HCT116 (cell line): ENCODE results near the gene BST2. TPM values are rescaled to one million over a fixed set of nuclear protein-coding genes. Genes with fewer than 3 reads are reported as not detected.

Experiments
- ATAC-seq: fragments of 200-7000 bp; cut with Tn5 transposase; 2 replicates; pipeline ENCODE4 v1.9.1; 2020; ENCODE audit warnings: mild to moderate bottlenecking, moderate library complexity
- BruUV-seq: library from RNA; stranded (reverse); fragments of 400-500 nt; replicated peaks from 2 replicates; lab custom pipeline; 2021; lab: Mats Ljungman, UMichigan
- CTCF ChIA-PET: fragments of 300-600 bp; sonication (Branson Sonifier 250); formaldehyde crosslinking; loops from one replicate; lab custom pipeline; 2021; ENCODE audit warnings: antibody characterized with exemption; lab: Charles Lee
- POLR2A ChIA-PET: fragments of 300-600, 350-600 bp; sonication (Branson Sonifier 250); formaldehyde crosslinking; loops from one replicate; lab custom pipeline; 2021; ENCODE audit warnings: antibody characterized with exemption; lab: Charles Lee
- RAD21 ChIA-PET, 2 experiments: fragments of 300-600 bp; sonication (Branson Sonifier 250); formaldehyde crosslinking; loops; one replicate each; lab custom pipeline; 2023; ENCODE audit warnings: low total read pairs in 2 of 2; ENCODE audit not compliant: uncharacterized antibody in 2 of 2, unreplicated experiment in 2 of 2, low non-redundant PET in 1 of 2; lab: Charles Lee
- DNase-seq: peaks from one replicate; pipeline ENCODE4 v3.0.0-alpha.2; 2010; ENCODE audit warnings: low read depth, low spot score
- H2AFZ ChIP-seq: fragments of 200-600 bp; shearing (Covaris generic), sonication (generic); 2 replicates; pipeline ENCODE4 v1.6.1; 2017; ENCODE audit warnings: low read depth, mixed run types, mixed read lengths, antibody characterized with exemption, low read length; ENCODE audit not compliant: poor library complexity, severe bottlenecking
- H3K27ac ChIP-seq: 2 replicates; pipeline ENCODE4 v1.5.1; 2012; ENCODE audit warnings: low read depth, low read length
- H3K27me3 ChIP-seq: fragments of 200-600 bp; sonication (generic); 2 replicates; pipeline ENCODE4 v1.6.1; 2016; ENCODE audit warnings: mixed run types, low read length, mixed read lengths; ENCODE audit not compliant: insufficient read depth
- H3K36me3 ChIP-seq, 2 experiments: fragments of 200-500 bp in 1 of 2; fragments of 200-600 bp in 1 of 2; sonication (Bioruptor generic) in 1 of 2; sonication (generic) in 1 of 2; 2 replicates each; pipeline versions ENCODE4 v1.5.1 to v1.6.1; 2014 to 2016; ENCODE audit warnings: low read length in 2 of 2, inconsistent platforms in 1 of 2, mixed read lengths in 1 of 2, mixed run types in 1 of 2; ENCODE audit not compliant: insufficient read depth in 2 of 2, control insufficient read depth in 1 of 2
- H3K4me1 ChIP-seq, 2 experiments: fragments of 200-600 bp in 1 of 2; sonication (generic) in 1 of 2; 2 replicates each; pipeline versions ENCODE4 v1.5.1 to v1.6.1; 2012 to 2017; ENCODE audit warnings: low read length in 2 of 2, inconsistent platforms in 1 of 2, mild to moderate bottlenecking in 1 of 2, mixed read lengths in 1 of 2, mixed run types in 1 of 2, moderate library complexity in 1 of 2; ENCODE audit not compliant: insufficient read depth in 2 of 2, control insufficient read depth in 1 of 2
- H3K4me2 ChIP-seq: fragments of 200-600 bp; sonication (generic); 2 replicates; pipeline ENCODE4 v1.6.1; 2017; ENCODE audit warnings: mixed run types, low read length, mixed read lengths
- H3K4me3 ChIP-seq, 2 experiments: fragments of 200-600 bp in 1 of 2; sonication (generic) in 1 of 2; replicated peaks in 1 of 2; 2 replicates each; pipeline ENCODE4 v1.5.1; 2011 to 2016; ENCODE audit warnings: low read length in 2 of 2, control low read depth in 1 of 2, low read depth in 1 of 2, mild to moderate bottlenecking in 1 of 2, mixed read lengths in 1 of 2, mixed run types in 1 of 2
- H3K79me2 ChIP-seq: fragments of 200-600 bp; sonication (generic); 2 replicates; pipeline ENCODE4 v1.6.1; 2017; ENCODE audit warnings: mild to moderate bottlenecking, mixed run types, low read length, moderate library complexity, mixed read lengths; ENCODE audit not compliant: insufficient read depth
- H3K9ac ChIP-seq: fragments of 200-600 bp; sonication (generic); 2 replicates; pipeline ENCODE4 v1.6.1; 2016; ENCODE audit warnings: low read length, mixed read lengths
- H3K9me2 ChIP-seq: fragments of 200-600 bp; sonication (generic), shearing (Covaris generic); 2 replicates; pipeline ENCODE4 v1.6.1; 2017; ENCODE audit warnings: mixed run types, mild to moderate bottlenecking, moderate library complexity; ENCODE audit not compliant: insufficient read depth
- H3K9me3 ChIP-seq, 2 experiments: fragments of 200-500 bp in 1 of 2; fragments of 200-600 bp in 1 of 2; sonication (Bioruptor generic) in 1 of 2; sonication (generic) in 1 of 2; 2 replicates each; pipeline ENCODE4 v1.6.1; 2014 to 2017; ENCODE audit warnings: low read length in 2 of 2, mixed read lengths in 2 of 2, inconsistent platforms in 1 of 2, low read depth in 1 of 2, mild to moderate bottlenecking in 1 of 2, mixed run types in 1 of 2, moderate library complexity in 1 of 2; ENCODE audit not compliant: control insufficient read depth in 1 of 2, insufficient read depth in 1 of 2
- H4K20me1 ChIP-seq: fragments of 200-600 bp; sonication (generic), shearing (Covaris generic); 2 replicates; pipeline ENCODE4 v1.6.1; 2017; ENCODE audit warnings: mixed run types, mild to moderate bottlenecking, moderate library complexity; ENCODE audit not compliant: insufficient read depth
- CBX3 ChIP-seq: IDR thresholded peaks from 2 replicates; pipeline ENCODE4 v1.6.1; 2012; ENCODE audit warnings: low read depth
- CEBPB ChIP-seq: IDR thresholded peaks from 2 replicates; pipeline ENCODE4 v1.6.1; 2012; ENCODE audit warnings: low read depth
- ELF1 ChIP-seq: IDR thresholded peaks from 2 replicates; pipeline ENCODE4 v1.6.1; 2012; ENCODE audit warnings: low read depth, borderline replicate concordance
- EZH2 ChIP-seq: fragments of 200-600 bp; sonication (generic); IDR thresholded peaks from 2 replicates; pipeline ENCODE4 v1.6.1; 2017; ENCODE audit warnings: antibody characterized with exemption, mixed run types
- EZH2phosphoT487 ChIP-seq: fragments of 200-600 bp; IDR thresholded peaks from 2 replicates; pipeline ENCODE4 v1.6.1; 2018; ENCODE audit warnings: antibody characterized with exemption, borderline replicate concordance
- FOSL1 ChIP-seq: IDR thresholded peaks from 2 replicates; pipeline ENCODE4 v1.6.1; 2012; ENCODE audit warnings: low read depth
- MAX ChIP-seq: IDR thresholded peaks from 2 replicates; pipeline ENCODE4 v1.6.1; 2012
- POLR2A ChIP-seq: IDR thresholded peaks from 2 replicates; pipeline ENCODE4 v1.7.0; 2011; ENCODE audit warnings: borderline replicate concordance; ENCODE audit not compliant: insufficient read depth, insufficient read length; ENCODE audit errors: extremely low read depth
- POLR2AphosphoS5 ChIP-seq: IDR thresholded peaks from 2 replicates; pipeline ENCODE4 v1.6.1; 2011; ENCODE audit warnings: mild to moderate bottlenecking, low read depth, low read length, moderate library complexity
- REST ChIP-seq: IDR thresholded peaks from 2 replicates; pipeline ENCODE4 v1.6.1; 2012; ENCODE audit warnings: low read depth
- SIN3A ChIP-seq: IDR thresholded peaks from 2 replicates; pipeline ENCODE4 v1.6.1; 2012; ENCODE audit warnings: low read depth
- SRF ChIP-seq: IDR thresholded peaks from 2 replicates; pipeline ENCODE4 v1.6.1; 2012; ENCODE audit warnings: low read depth
- TCF7L2 ChIP-seq: IDR thresholded peaks from 2 replicates; pipeline ENCODE4 v1.7.0; 2011; ENCODE audit warnings: borderline replicate concordance, inconsistent platforms; ENCODE audit not compliant: insufficient read depth, insufficient read length; ENCODE audit errors: extremely low read depth
- YY1 ChIP-seq: IDR thresholded peaks from 2 replicates; pipeline ENCODE4 v1.6.1; 2011; ENCODE audit warnings: low read length, low read depth, moderate library complexity, mild to moderate bottlenecking; ENCODE audit not compliant: insufficient replicate concordance; ENCODE audit errors: extremely low read depth
- ZBTB33 ChIP-seq: IDR thresholded peaks from 2 replicates; pipeline ENCODE4 v1.6.1; 2011; ENCODE audit warnings: mild to moderate bottlenecking, low read length, moderate library complexity; ENCODE audit not compliant: insufficient replicate concordance; ENCODE audit errors: extremely low read depth
- ZFX ChIP-seq: fragments of 450-650 bp; IDR thresholded peaks from 2 replicates; pipeline ENCODE4 v1.6.1; 2017
- ZNF274 ChIP-seq: fragments of 200-500 bp; sonication (Bioruptor generic); IDR thresholded peaks from 2 replicates; pipeline ENCODE4 v1.6.1; 2014; ENCODE audit warnings: mild to moderate bottlenecking, low read depth, low read length, inconsistent platforms
- intact Hi-C: fragments of 100-400 bp; cut with micrococcal nuclease; formaldehyde crosslinking; loops from 2 replicates; pipeline ENCODE4 v1.10.0; 2022
- total RNA-seq: library from RNA; stranded (reverse); gene quantifications from one replicate; pipeline ENCODE4 v1.2.1, GENCODE V29; 2021; ENCODE audit not compliant: unreplicated experiment

Gene BST2
- total RNA-seq, 1 experiment from 2014 or later = 5.4 TPM

GRCh38 chr19:17376935-17377600 lies 28.4 kb downstream of the BST2 start, which contains the start of gene PLVAP:
PLVAP (minus strand) TSS chr19:17377342; CDS start chr19:17377288, 54 bp downstream.
- Histone ChIP-seq H4K20me1 (no peaks in the 10 kb centered on the region), H3K27me3 (no peaks in the 10 kb centered on the region), H3K4me1 (peaks cover 0 to 2% of the 10 kb centered on the region in 2 experiments; a peak in 1 of 4 replicates), H2AFZ (no peak within 1 kb of the TSS), H3K79me2 (no peaks in the 10 kb centered on the region), H3K9ac (no peak within 1 kb of the TSS), H3K9me2 (no peaks in the 10 kb centered on the region), H3K4me2 (no peak within 1 kb of the TSS), H3K4me3 (no peak within 1 kb of the TSS)
- ChIA-PET RAD21 (no interaction called here), POLR2A (no interaction called here)
- intact Hi-C loops = no loop called here
- DNase-seq = no peak
- TF ChIP-seq ELF1 (no peak), SIN3A (no peak), TCF7L2 (no peak), ZBTB33 (no peak), CBX3 (no peak), POLR2A (no peak), POLR2AphosphoS5 (no peak), FOSL1 (no peak), CEBPB (no peak), EZH2phosphoT487 (no peak), YY1 (no peak), ZNF274 (no peak), SRF (no peak), EZH2 (no peak), MAX (no peak), REST (no peak), ZFX (no peak)
- TF ChIP-seq, all 23 proteins: peak for 0
- no peak for ATAC-seq
- Histone ChIP-seq H3K36me3 (no peaks in the 10 kb centered on the region), H3K9me3 (no peaks in the 10 kb centered on the region), H3K27ac (no peak within 1 kb of the TSS)
- no TSS peak for BruUV-seq
- CTCF ChIA-PET = no interaction called here
